Measurements from ENCODE around the gene ARHGAP12. TPM values are rescaled to one million over a fixed set of nuclear protein-coding genes. Genes with fewer than 3 reads are reported as not detected.

The ARHGAP12 gene
- total and polyA plus RNA-seq, 2 experiments from 2014 or later, result 20.1 to 43.3 TPM

- 72 to 87% methylated on average over 2 of the region's 2 CpGs for WGBS, 2 experiments (ENCODE audit: low coverage in 1 of 2, low lambda C conversion rate in 2 of 2, missing lambda C conversion rate in 2 of 2)
- in situ Hi-C loops (cut with MboI), result no loop called here
Measured at GRCh38 chr10:31958856-31959255, 30.2 kb upstream of the ARHGAP12 start.

GRCh38 chr10:31956200-31956946, 27.7 kb upstream of the ARHGAP12 start:
- Histone ChIP-seq H3F3A (ENCODE audit: insufficient read depth) (peaks cover 11% of the 10 kb centered on the region), H3K9ac (no peak overlapping the region), H2AFZ (no peak overlapping the region), H3K79me2 (ENCODE audit: insufficient read depth) (no peaks in the 10 kb centered on the region), H4K20me1 (ENCODE audit: insufficient read depth) (no peaks in the 10 kb centered on the region), H3K9me3 (ENCODE audit: low read depth) (no peaks in the 10 kb centered on the region), H3K4me1 (ENCODE audit: insufficient read depth) (peaks cover 10% of the 10 kb centered on the region), H3K4me2 (ENCODE audit: unreplicated experiment) (no peak overlapping the region), H3K36me3 (ENCODE audit: low read depth) (no peaks in the 10 kb centered on the region), H3K27me3 (replicated peaks; ENCODE audit: insufficient read depth) (no peaks in the 10 kb centered on the region), H3K27ac (no peak overlapping the region), H3K9me2 (ENCODE audit: insufficient read depth) (no peaks in the 10 kb centered on the region), H3K4me3 (no peak overlapping the region)
- DNase-seq, result no peak
- TF ChIP-seq EZH2 (IDR thresholded peaks at IDR 0.05; ENCODE audit: insufficient read depth, poor library complexity, severe bottlenecking) (no peak), EZH2phosphoT487 (IDR thresholded peaks at IDR 0.05; ENCODE audit: insufficient read depth, low read depth) (no peak)
- WGBS, 2 experiments (ENCODE audit: low coverage in 1 of 2, low lambda C conversion rate in 2 of 2, missing lambda C conversion rate in 2 of 2), result 77 to 89% methylated on average over 5 of the region's 5 CpGs
- in situ Hi-C loops (cut with MboI), result no loop called here

More at GRCh38 chr10:31958856-31959255, 30.2 kb upstream of the ARHGAP12 start:
- Histone ChIP-seq H4K20me1 (ENCODE audit: insufficient read depth) (no peaks in the 10 kb centered on the region), H3K36me3 (ENCODE audit: low read depth) (no peaks in the 10 kb centered on the region), H3K4me2 (ENCODE audit: unreplicated experiment) (no peak overlapping the region), H3K9ac (no peak overlapping the region), H3K4me3 (no peak overlapping the region), H3K9me3 (ENCODE audit: low read depth) (no peaks in the 10 kb centered on the region), H2AFZ (no peak overlapping the region), H3F3A (ENCODE audit: insufficient read depth) (peaks cover 14% of the 10 kb centered on the region), H3K79me2 (ENCODE audit: insufficient read depth) (no peaks in the 10 kb centered on the region), H3K27me3 (replicated peaks; ENCODE audit: insufficient read depth) (no peaks in the 10 kb centered on the region), H3K9me2 (ENCODE audit: insufficient read depth) (no peaks in the 10 kb centered on the region), H3K4me1 (ENCODE audit: insufficient read depth) (peaks cover 13% of the 10 kb centered on the region), H3K27ac (no peak overlapping the region)
- no peak for TF ChIP-seq EZH2phosphoT487 (IDR thresholded peaks at IDR 0.05; ENCODE audit: insufficient read depth, low read depth)
- no peak for DNase-seq

- Histone ChIP-seq H3K27ac (no peak overlapping the region), H3F3A (ENCODE audit: insufficient read depth) (no peaks in the 10 kb centered on the region), H3K4me3 (no peak overlapping the region), H4K20me1 (ENCODE audit: insufficient read depth) (no peaks in the 10 kb centered on the region), H3K9ac (no peak overlapping the region), H3K27me3 (replicated peaks; ENCODE audit: insufficient read depth) (no peaks in the 10 kb centered on the region), H2AFZ (no peak overlapping the region), H3K9me3 (ENCODE audit: low read depth) (no peaks in the 10 kb centered on the region), H3K36me3 (ENCODE audit: low read depth) (no peaks in the 10 kb centered on the region), H3K9me2 (ENCODE audit: insufficient read depth) (no peaks in the 10 kb centered on the region), H3K4me1 (ENCODE audit: insufficient read depth) (peaks cover 7% of the 10 kb centered on the region), H3K79me2 (ENCODE audit: insufficient read depth) (no peaks in the 10 kb centered on the region), H3K4me2 (ENCODE audit: unreplicated experiment) (no peak overlapping the region)
- in situ Hi-C loops (cut with MboI), result no loop called here
- no peak for DNase-seq
- 78 to 88% methylated on average over 2 of the region's 2 CpGs for WGBS, 2 experiments (ENCODE audit: low coverage in 1 of 2, low lambda C conversion rate in 2 of 2, missing lambda C conversion rate in 2 of 2)
- TF ChIP-seq EZH2phosphoT487 (IDR thresholded peaks at IDR 0.05; ENCODE audit: insufficient read depth, low read depth) (no peak), EZH2 (IDR thresholded peaks at IDR 0.05; ENCODE audit: insufficient read depth, poor library complexity, severe bottlenecking) (no peak)
Measured at GRCh38 chr10:31954410-31955191, 26.0 kb upstream of the ARHGAP12 start.

- 71 to 82% methylated on average over 2 of the region's 2 CpGs for WGBS, 2 experiments (ENCODE audit: low coverage in 1 of 2, low lambda C conversion rate in 2 of 2, missing lambda C conversion rate in 2 of 2)
- peaks cover 9% of the 10 kb centered on the region for H3K4me1 ChIP-seq (ENCODE audit: insufficient read depth)
- H3K27me3 ChIP-seq (replicated peaks; ENCODE audit: insufficient read depth), result no peaks in the 10 kb centered on the region
- in situ Hi-C loops (cut with MboI), result no loop called here
- no peaks in the 10 kb centered on the region for H3F3A ChIP-seq (ENCODE audit: insufficient read depth)
- H3K9me3 ChIP-seq (ENCODE audit: low read depth), result no peaks in the 10 kb centered on the region
- DNase-seq, result no peak
- no peaks in the 10 kb centered on the region for H4K20me1 ChIP-seq (ENCODE audit: insufficient read depth)
- H3K9ac ChIP-seq, result no peak overlapping the region
- H2AFZ ChIP-seq, result no peak overlapping the region
- no peak for TF ChIP-seq EZH2 (IDR thresholded peaks at IDR 0.05; ENCODE audit: insufficient read depth, poor library complexity, severe bottlenecking)
- no peak for TF ChIP-seq EZH2phosphoT487 (IDR thresholded peaks at IDR 0.05; ENCODE audit: insufficient read depth, low read depth)
- H3K79me2 ChIP-seq (ENCODE audit: insufficient read depth), result no peaks in the 10 kb centered on the region
- no peaks in the 10 kb centered on the region for H3K9me2 ChIP-seq (ENCODE audit: insufficient read depth)
- H3K4me3 ChIP-seq, result no peak overlapping the region
- no peak overlapping the region for H3K27ac ChIP-seq
- no peaks in the 10 kb centered on the region for H3K36me3 ChIP-seq (ENCODE audit: low read depth)
- no peak overlapping the region for H3K4me2 ChIP-seq (ENCODE audit: unreplicated experiment)
Measured at GRCh38 chr10:31953480-31953879, 24.8 kb upstream of the ARHGAP12 start.
